Stimulated activated CD8-positive, alpha-beta memory T cell treated with anti-CD3 and anti-CD28 coated beads, Interleukin-4, amount 100 ng/mL, for 1 hour (primary cell): Measurements from ENCODE around the gene PPM1N.
"Not testable (repeated sequence)": the region's sequence is repeated elsewhere in the genome, so short reads cannot be mapped to it uniquely, and the experiment has no call there.

Experiments
- DNase-seq, 2 donors: peaks; one replicate each; pipeline ENCODE4 v3.0.0-alpha.2; 2020; ENCODE audit warnings: low read depth in 2 of 2, low spot score in 1 of 2

Gene PPM1N

GRCh38 chr19:45507872-45508416 lies 9.7 kb downstream of the PPM1N start:
- no peak for DNase-seq

GRCh38 chr19:45508417-45508860 lies 10.2 kb downstream of the PPM1N start:
- DNase-seq: no peak

- DNase-seq: no peak
Observed at GRCh38 chr19:45508861-45509691, 10.8 kb downstream of the PPM1N start.

DNA sequence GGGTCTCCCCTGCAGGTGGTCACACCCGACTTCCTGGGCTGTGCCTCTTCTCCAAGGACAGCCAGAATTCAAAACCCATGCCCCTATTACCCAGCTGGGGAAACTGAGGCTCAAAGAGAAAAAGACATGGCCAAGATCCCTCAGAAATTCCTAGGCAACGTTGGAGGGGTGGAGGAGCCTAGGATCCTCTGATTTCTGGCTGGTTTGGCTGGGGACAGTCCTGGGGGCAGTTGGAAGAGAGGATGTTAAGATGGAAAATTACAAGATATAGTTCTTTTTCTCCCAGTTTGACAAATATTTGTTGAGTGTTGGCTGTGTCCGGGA lies 11.4 kb downstream of the PPM1N start:
- no peak for DNase-seq

GRCh38 chr19:45510352-45510751 lies 12.1 kb downstream of the PPM1N start:
- DNase-seq: not testable (repeated sequence)

DNA sequence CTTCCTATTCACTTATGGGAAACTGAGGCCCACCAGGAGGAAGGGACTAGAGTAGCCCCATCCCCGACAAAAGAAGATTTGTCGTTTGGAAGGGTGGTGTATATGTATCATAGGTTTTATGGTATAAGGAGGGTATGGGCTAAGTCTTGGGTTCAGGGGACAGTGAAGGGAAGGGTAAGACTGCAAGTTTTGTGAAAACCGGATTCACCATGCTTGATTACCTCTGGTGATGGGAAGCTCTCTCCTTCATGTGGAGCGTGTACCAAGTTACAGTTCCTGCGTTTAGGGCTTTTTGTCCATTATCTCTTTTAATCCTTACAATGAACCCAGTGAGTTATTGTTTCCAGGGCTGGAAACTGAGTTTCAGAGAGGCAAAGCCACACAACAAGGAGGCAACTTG lies 12.8 kb downstream of the PPM1N start:
- no peak for DNase-seq

DNA sequence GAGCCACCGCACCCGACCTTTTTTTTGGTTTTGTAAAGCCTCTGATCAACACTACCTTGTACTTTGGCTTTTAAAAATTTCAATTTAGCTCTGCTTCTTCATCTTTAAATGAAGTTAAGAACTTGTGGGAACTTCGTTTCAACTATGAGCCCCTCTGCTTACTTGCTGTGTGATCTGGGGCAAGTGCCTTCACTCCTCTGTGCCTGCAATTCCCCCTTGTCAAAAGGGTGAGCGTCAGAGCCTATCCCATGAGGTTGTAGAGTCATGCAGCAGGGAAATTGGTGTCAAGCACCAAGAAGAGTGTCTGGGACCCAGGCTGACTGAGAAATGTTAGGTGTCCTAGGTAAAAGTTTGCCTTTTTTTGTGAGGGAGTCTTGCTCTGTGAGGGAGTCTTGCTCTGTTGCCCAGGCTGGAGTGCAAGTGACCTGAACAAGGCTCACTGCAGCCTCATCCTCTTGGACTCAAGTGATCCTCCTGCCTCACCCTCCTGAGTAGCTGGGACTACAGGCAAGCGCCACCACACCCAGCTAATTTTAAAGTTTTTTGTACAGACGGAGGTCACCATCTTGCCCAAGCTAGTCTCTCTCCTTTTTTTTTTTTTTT lies 14.7 kb downstream of the PPM1N start:
- DNase-seq: no peak

DNA sequence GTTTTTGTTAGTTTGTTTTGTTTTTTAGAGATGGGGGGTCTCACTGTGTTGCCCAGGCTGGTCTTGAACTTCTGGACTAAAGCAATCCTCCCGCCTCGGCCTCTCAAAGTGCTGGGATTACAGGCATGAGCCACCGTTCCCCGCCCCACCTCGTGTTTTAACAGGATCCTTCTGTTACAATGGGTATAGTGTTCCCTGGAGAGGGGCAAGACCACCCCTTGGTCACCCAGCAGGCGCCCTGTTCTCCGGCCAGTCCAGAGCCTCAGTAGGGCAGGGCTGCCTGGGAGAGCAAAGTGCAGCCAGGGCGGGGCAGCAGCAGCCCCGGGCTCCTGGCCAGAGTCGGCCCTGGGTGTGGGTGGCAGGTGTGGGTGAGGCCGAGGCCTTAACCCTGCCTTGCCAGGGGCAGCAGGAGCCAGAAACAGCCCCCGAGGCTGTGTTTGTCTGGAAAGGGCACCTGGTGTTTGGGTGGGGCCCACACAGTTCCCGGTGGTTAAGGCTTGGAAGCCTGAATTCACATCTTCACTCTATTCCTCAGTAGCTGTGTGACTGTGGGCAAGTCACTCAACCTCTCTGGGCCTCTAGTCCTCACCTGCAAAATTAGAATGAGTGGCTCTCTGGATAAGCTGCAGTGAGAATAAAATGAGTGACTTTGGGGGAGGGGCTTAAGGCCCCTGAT lies 16.3 kb downstream of the PPM1N start:
- DNase-seq: no peak

DNA sequence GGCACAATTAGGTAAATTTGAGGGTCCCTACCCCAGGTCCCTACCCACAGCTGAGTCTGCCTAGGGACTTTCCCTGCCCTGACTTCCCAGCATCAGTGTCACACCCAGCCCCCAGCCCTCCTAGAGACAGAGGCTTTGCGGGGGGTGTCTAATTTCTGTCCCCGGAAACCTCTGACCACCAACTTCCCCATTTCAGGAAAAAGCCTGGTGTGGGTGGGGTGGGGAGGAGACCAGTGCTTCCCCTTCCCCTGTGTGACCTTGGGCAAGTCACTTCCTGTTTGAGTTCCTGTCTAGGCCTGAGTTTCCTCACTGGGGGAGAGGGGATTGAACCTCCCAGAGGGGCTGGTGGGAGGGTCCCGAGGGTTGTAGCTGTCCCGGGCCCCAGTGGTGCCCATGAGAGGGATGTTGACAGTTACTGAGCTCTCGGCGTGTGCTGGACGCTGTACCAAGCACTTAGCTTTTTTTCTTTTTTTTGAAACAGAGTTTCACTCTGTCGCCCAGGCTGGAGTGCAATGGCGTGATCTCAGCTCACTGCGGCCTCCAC lies 16.9 kb downstream of the PPM1N start:
- DNase-seq: no peak

- DNase-seq: no peak
Observed at GRCh38 chr19:45515807-45516401, 17.7 kb downstream of the PPM1N start.

DNA sequence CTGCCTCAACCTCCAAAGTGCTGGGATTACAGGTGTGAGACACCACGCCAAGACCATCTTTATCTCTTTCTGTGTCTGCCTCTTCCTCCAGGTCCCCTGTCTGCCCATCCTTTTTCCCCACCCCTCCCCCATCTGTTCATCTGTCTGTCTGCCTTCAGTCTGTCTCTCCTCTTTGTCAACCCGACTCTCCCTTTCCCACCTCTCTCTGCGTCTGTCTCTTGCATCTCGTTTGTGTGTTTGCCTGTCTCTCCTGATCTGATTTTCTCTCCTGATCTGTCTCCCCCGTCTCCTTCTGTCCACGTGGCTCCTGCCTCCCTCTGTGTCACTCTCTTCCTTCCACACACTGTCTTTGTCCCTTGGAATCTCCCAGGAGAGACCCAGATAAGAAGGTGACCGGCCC lies 19.0 kb downstream of the PPM1N start:
- no peak for DNase-seq

GRCh38 chr19:45517641-45518468 lies 19.6 kb downstream of the PPM1N start:
- no peak for DNase-seq

DNA sequence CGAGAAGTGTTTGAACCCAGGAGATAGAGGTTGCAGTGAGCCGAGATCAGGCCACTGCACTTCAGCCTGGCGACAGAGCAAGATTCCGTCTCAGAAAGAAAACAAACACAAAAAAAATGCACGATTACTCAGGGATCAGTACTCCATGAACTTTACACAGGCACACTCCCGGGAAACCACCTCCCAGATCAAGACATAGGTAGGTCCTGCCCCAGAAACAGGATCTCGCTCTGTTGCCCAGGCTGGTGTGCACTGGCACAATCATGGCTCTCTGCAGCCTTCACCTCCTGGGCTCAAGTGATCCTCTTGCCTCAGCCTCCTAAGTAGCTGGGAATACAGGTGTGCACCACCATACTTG lies 20.2 kb downstream of the PPM1N start:
- no peak for DNase-seq

DNA sequence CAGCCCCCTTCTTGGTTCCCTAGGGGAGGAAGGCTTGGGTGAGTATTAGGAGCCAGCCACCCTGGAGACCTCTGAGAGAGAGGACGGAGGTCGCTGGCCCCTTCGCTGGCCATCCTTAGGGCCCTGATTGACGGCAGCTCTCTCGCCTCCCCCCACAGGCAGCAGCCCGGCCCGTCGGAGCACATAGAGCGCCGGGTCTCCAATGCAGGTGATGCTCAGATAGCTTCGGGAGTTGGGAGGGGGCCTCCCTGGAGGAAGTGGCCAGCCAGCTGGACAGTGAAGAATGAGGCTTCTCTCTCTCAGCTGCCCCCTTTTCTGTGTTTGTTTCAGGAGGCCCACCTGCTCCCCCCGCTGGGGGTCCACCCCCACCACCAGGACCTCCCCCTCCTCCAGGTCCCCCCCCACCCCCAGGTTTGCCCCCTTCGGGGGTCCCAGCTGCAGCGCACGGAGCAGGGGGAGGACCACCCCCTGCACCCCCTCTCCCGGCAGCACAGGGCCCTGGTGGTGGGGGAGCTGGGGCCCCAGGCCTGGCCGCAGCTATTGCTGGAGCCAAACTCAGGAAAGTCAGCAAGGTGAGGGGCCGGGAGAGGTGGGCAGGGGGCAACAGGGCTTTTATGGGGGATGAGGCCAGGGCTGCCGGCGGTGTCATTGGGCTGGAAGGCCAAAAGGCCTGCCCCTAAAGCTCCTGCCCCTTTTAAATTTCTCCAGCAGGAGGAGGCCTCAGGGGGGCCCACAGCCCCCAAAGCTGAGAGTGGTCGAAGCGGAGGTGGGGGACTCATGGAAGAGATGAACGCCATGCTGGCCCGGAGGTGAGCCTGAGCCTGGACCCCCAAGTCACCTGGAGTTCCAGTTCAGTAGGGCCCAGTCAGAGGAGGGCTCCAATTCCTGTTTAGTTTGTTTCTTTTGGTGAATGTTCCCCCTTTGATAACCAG lies 24.0 kb downstream of the PPM1N start:
- no peak for DNase-seq

DNA sequence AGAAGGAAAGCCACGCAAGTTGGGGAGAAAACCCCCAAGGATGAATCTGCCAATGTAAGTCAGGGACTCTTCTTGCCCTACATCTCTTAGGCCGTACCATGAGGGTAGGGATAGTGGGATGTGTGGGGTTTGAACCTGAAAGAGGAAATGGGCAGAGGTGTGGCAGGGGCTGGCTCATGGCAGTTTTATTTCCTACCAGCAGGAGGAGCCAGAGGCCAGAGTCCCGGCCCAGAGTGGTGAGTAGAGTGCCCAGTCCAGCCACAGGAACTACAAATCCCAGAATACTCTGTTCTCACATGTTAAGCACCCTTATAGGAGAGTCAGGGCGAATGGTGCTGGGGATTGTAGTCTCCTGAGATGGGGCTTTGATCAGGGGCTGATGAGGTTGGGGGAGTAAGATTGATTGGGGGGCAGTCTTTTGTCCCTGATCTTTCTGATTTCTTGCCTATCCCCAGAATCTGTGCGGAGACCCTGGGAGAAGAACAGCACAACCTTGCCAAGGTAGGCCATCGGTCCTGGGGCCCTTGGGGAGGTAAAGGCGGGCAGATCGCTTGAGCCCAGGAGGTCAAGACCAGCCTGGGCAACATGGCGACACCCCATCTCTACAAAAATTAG lies 25.5 kb downstream of the PPM1N start:
- DNase-seq: peak in 1 of 2 donors; percentile 44

DNA sequence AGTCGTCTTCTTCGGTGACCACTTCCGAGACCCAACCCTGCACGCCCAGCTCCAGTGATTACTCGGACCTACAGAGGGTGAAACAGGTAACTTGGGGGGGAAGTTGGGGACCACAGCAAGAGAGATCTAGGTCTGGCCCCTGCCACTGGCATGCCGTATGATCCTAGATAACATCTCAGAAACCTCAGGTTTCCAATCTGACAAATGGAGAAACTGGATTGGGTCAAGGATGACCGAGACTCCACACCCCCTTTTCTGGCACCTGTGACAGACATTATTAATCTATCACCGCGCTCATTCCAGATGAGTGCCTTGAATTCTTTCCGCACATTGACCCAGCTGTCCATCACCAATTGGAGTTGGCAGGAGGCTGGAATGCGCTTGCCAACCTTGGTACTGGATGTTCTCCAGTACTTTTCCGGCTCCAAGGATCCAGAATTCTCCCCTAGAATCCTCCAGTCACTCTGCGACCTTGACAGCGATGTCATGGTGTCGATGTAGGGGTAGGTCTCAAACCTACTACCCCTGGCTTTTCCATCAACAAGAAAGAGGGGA lies 26.4 kb downstream of the PPM1N start:
- no peak for DNase-seq

DNA sequence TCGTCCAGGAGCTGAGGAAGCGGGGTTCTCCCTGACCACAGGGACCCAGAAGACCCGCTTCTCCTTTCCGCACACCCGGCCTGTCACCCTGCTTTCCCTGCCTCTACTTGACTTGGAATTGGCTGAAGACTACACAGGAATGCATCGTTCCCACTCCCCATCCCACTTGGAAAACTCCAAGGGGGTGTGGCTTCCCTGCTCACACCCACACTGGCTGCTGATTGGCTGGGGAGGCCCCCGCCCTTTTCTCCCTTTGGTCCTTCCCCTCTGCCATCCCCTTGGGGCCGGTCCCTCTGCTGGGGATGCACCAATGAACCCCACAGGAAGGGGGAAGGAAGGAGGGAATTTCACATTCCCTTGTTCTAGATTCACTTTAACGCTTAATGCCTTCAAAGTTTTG lies 27.9 kb downstream of the PPM1N start:
- DNase-seq: no peak

- DNase-seq: no peak
Observed at GRCh38 chr19:45526971-45527370, 28.7 kb downstream of the PPM1N start.

DNA sequence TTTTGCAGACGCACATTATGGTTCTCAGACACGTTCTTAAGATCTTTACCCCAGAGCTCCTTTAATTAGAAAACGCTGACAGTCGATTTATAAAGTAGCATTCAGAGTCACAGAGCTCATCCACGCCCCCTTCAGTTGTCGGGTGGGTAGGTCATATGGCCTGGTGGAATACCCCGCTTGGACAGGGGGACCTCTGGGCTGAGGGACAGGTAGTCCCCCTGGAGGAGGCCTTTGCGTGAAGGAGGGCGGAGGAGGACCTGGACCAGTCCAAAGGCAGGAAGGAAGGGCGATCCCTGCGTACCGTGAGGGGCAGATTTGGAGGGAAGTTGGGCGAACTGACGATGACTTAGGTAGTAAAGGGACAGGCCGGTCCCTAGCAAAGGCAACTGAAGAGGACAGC lies 29.5 kb downstream of the PPM1N start:
- no peak for DNase-seq
